ENCODE data around the gene TBL3.

TBL3 gene

DNA sequence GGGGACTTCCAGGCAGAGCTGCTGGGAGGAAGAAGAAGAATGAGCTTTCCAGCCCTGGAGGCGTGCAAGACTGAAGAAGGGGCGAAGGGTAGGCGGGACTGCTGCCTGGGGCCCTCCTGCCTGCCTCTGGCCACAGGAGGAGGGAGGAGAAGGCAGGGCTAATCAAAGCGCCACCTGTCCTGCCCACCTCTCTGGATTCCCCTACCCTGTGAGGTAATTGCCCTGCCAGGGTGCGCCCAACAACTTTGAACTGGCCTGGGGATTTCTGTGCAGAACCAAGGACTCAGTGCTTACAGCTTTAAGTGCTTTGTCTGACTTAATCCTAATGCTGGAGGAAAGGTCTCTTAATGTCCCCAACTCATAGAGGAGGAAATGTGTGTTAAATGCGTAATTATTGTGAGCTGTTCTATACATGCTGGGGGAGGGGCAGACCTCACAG, 9.6 kb downstream of the TBL3 start, which contains the start of gene NOXO1:
NOXO1 (minus strand) TSS at position 72 of the 439 bp plus-strand sequence. CDS start 290 bp downstream, outside the sequence.
- Histone ChIP-seq H3K36me3 (ENCODE audit: low read depth) (peaks cover 29% of the 10 kb centered on the region), H3K9me3 (ENCODE audit: severe bottlenecking) (no peaks in the 10 kb centered on the region), H3K4me1 (ENCODE audit: insufficient read depth, poor library complexity, severe bottlenecking) (peaks cover 5% of the 10 kb centered on the region), H3K27me3 (ENCODE audit: insufficient read depth, poor library complexity, severe bottlenecking) (no peaks in the 10 kb centered on the region), H3K27ac (ENCODE audit: poor library complexity, severe bottlenecking) (no peak within 1 kb of the TSS), H3K4me3 (ENCODE audit: severe bottlenecking) (peak within 1 kb of the TSS; percentile 41)
- TF ChIP-seq, protein P1, sequence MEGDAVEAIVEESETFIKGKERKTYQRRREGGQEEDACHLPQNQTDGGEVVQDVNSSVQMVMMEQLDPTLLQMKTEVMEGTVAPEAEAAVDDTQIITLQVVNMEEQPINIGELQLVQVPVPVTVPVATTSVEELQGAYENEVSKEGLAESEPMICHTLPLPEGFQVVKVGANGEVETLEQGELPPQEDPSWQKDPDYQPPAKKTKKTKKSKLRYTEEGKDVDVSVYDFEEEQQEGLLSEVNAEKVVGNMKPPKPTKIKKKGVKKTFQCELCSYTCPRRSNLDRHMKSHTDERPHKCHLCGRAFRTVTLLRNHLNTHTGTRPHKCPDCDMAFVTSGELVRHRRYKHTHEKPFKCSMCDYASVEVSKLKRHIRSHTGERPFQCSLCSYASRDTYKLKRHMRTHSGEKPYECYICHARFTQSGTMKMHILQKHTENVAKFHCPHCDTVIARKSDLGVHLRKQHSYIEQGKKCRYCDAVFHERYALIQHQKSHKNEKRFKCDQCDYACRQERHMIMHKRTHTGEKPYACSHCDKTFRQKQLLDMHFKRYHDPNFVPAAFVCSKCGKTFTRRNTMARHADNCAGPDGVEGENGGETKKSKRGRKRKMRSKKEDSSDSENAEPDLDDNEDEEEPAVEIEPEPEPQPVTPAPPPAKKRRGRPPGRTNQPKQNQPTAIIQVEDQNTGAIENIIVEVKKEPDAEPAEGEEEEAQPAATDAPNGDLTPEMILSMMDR (IDR thresholded peaks at IDR 0.05; ENCODE audit: poor library complexity, severe bottlenecking), result no peak
- DNase-seq (ENCODE audit: low spot score) (no peak), ATAC-seq (ENCODE audit: low read depth) (no peak)

DNA sequence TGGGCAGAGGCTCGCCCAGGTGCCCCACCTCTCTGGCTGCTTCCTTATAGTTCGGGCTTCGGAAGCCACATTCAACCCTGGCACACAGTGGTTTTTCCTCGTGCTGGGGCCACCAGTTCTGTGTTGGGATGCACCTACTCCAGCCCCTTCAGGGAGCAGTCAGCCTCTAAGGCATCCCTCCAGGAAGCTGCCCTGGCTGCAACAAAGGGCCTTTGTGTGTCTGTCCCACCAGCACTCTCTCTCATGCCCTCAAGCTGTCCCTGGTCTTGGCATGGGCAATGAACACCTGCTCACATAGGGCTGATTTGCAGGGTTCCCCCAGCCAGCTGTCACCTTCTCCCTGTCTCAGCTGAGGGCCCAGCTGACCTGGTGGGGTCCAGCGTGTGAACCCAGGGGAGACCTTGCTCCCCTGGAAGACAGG, 10.2 kb downstream of the TBL3 start:
- no peak overlapping the region for H3K27ac ChIP-seq (ENCODE audit: poor library complexity, severe bottlenecking)
- TF ChIP-seq, protein P1 (IDR thresholded peaks at IDR 0.05; ENCODE audit: poor library complexity, severe bottlenecking), result no peak

DNA sequence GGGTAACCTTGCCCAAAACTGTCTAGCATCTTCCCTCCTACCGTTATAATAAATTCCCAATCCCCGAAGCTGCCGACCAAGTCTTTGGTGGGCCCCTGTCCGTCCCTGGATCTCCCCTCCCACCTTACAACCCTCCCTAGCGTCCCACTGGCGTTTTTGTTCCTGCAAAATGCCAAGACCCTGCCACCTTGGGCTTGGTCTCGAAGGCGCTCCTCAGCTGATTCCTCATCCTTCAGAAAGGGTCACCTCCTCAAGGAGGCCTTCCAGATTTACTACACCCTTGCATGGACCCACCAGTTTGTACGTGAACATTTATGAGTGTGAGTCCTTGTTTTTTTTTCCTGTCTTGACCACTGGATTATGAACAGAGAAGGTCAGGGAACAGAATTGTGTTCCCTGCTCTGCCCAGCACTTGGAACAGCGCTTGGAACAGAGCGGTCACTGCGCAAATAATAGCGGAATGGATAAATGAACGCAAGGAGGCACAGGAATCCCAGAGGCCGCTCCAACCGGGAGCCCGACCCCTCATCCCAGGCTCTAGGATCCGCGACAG, 11.2 kb downstream of the TBL3 start:
- Histone ChIP-seq H3K4me1 (ENCODE audit: insufficient read depth, poor library complexity, severe bottlenecking) (peaks cover 5% of the 10 kb centered on the region), H3K27me3 (ENCODE audit: insufficient read depth, poor library complexity, severe bottlenecking) (no peaks in the 10 kb centered on the region), H3K9me3 (ENCODE audit: severe bottlenecking) (no peaks in the 10 kb centered on the region), H3K27ac (ENCODE audit: poor library complexity, severe bottlenecking) (no peak overlapping the region), H3K4me3 (ENCODE audit: severe bottlenecking) (peak overlapping the region; percentile 70), H3K36me3 (ENCODE audit: low read depth) (peaks cover 28% of the 10 kb centered on the region)
- TF ChIP-seq, protein P1 (IDR thresholded peaks at IDR 0.05; ENCODE audit: poor library complexity, severe bottlenecking), result no peak
- DNase-seq (ENCODE audit: low spot score), result no peak
- no peak for ATAC-seq (ENCODE audit: low read depth)

More for the DNA sequence above, 10.2 kb downstream of the TBL3 start:
- no peak overlapping the region for H3K4me3 ChIP-seq (ENCODE audit: severe bottlenecking)
- no peaks in the 10 kb centered on the region for H3K27me3 ChIP-seq (ENCODE audit: insufficient read depth, poor library complexity, severe bottlenecking)
- DNase-seq (ENCODE audit: low spot score) (no peak), ATAC-seq (ENCODE audit: low read depth) (no peak)
- H3K36me3 ChIP-seq (ENCODE audit: low read depth), result peaks cover 30% of the 10 kb centered on the region
- no peaks in the 10 kb centered on the region for H3K9me3 ChIP-seq (ENCODE audit: severe bottlenecking)
- H3K4me1 ChIP-seq (ENCODE audit: insufficient read depth, poor library complexity, severe bottlenecking), result peaks cover 5% of the 10 kb centered on the region

DNA sequence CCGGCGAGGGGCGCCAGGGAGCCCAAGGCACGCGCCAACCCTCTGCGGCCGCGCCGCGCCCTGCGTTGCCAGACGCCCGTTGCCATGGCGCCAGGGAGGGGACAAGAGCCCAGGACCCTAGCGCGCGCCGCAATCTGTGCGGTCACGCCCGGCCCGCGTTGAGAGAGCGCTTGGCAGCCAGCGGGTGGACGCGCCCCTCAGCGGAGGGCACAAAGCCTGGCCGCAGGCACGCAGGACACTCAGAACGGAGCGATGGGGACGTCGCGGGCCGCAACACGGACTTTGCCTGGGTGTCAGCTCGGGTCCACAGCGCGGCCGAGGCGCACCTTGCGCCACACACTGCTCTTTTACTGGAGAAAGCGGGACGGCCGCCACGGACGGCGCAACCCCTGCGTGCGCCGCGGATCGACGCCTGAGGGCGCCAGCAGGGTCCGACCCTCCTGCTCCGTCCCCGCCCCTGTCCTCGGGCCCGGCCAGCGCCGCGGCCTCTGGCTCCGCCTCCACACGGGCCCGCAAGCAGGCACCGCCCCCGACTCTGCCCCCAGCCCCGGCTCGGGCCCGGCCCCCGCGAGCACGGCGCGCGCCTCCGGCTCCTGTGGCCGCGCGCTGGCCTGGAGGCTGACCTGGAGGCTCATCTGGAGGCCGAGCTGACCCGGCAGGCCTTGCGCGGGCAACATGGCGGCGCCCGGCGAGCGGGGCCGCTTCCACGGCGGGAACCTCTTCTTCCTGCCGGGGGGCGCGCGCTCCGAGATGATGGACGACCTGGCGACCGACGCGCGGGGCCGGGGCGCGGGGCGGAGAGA, 11.9 kb downstream of the TBL3 start, which contains the start of gene GFER:
GFER (plus strand) TSS at position 650 of the 803 bp plus-strand sequence; CDS start at position 676, 26 bp downstream.
- Histone ChIP-seq H3K27ac (ENCODE audit: poor library complexity, severe bottlenecking) (peak within 1 kb of the TSS; percentile 47), H3K9me3 (ENCODE audit: severe bottlenecking) (no peaks in the 10 kb centered on the region), H3K4me3 (ENCODE audit: severe bottlenecking) (peak within 1 kb of the TSS; percentile 70), H3K4me1 (ENCODE audit: insufficient read depth, poor library complexity, severe bottlenecking) (peaks cover 5% of the 10 kb centered on the region), H3K36me3 (ENCODE audit: low read depth) (peaks cover 21% of the 10 kb centered on the region), H3K27me3 (ENCODE audit: insufficient read depth, poor library complexity, severe bottlenecking) (no peaks in the 10 kb centered on the region)
- TF ChIP-seq, protein P1 (IDR thresholded peaks at IDR 0.05; ENCODE audit: poor library complexity, severe bottlenecking), result peak; percentile 50
- ATAC-seq (ENCODE audit: low read depth) (peak; percentile 66), DNase-seq (ENCODE audit: low spot score) (no peak)
